SJCRH30 (cell line): ENCODE data around the gene RREB1. TPM values are rescaled to one million over a fixed set of nuclear protein-coding genes. Genes with fewer than 3 reads are reported as not detected.

Experiments
- DNase-seq, 2 experiments: peaks; one replicate each; pipeline ENCODE4 v3.0.0-alpha.2; 2015 to 2020
- H3K27ac ChIP-seq: fragments of 250-450 bp; sonication (Bioruptor Pico); 2 replicates; pipeline ENCODE4 v1.5.1; 2020; ENCODE audit warnings: mild to moderate bottlenecking, moderate library complexity
- H3K27me3 ChIP-seq: fragments of 250-450 bp; sonication (Bioruptor Pico); 2 replicates; pipeline ENCODE4 v1.5.1; 2020; ENCODE audit warnings: mild to moderate bottlenecking, moderate library complexity
- H3K36me3 ChIP-seq: fragments of 250-450 bp; sonication (Bioruptor Pico); 2 replicates; pipeline ENCODE4 v1.5.1; 2020; ENCODE audit warnings: mild to moderate bottlenecking, moderate library complexity
- H3K4me1 ChIP-seq: fragments of 250-450 bp; sonication (Bioruptor Pico); 2 replicates; pipeline ENCODE4 v1.5.1; 2020; ENCODE audit warnings: mild to moderate bottlenecking, moderate library complexity
- H3K4me3 ChIP-seq: fragments of 250-450 bp; sonication (Bioruptor Pico); 2 replicates; pipeline ENCODE4 v1.5.1; 2020; ENCODE audit warnings: mild to moderate bottlenecking, moderate library complexity
- H3K9me3 ChIP-seq: fragments of 250-450 bp; sonication (Bioruptor Pico); replicated peaks from 2 replicates; pipeline ENCODE4 v1.5.1; 2020; ENCODE audit warnings: mild to moderate bottlenecking, moderate library complexity
- total RNA-seq: library from RNA; depleted of rRNA; stranded (reverse); fragments of >200 nt; shearing (Covaris generic); gene quantifications from 2 replicates; pipeline ENCODE4 v1.2.3, GENCODE V29; 2014

Gene RREB1
- total RNA-seq, 1 experiment from 2014 or later = 12.3 TPM

GRCh38 chr6:7246401-7247178 is 138.8 kb downstream of the RREB1 start:
- no peak overlapping the region for H3K4me3 ChIP-seq
- H3K9me3 ChIP-seq = no peaks in the 10 kb centered on the region
- peaks cover 15% of the 10 kb centered on the region for H3K4me1 ChIP-seq
- H3K27me3 ChIP-seq = no peaks in the 10 kb centered on the region
- H3K36me3 ChIP-seq = no peaks in the 10 kb centered on the region
- no peak for DNase-seq
- no peak overlapping the region for H3K27ac ChIP-seq

- no peaks in the 10 kb centered on the region for H3K36me3 ChIP-seq
- no peak for DNase-seq
- H3K4me3 ChIP-seq = no peak overlapping the region
- no peaks in the 10 kb centered on the region for H3K9me3 ChIP-seq
- H3K4me1 ChIP-seq = peaks cover 12% of the 10 kb centered on the region
- no peaks in the 10 kb centered on the region for H3K27me3 ChIP-seq
- no peak overlapping the region for H3K27ac ChIP-seq
Observed at GRCh38 chr6:7247179-7247456, 139.4 kb downstream of the RREB1 start.

- Histone ChIP-seq H3K4me1 (peaks cover 5% of the 10 kb centered on the region; the same call in 1 of the 2 replicates), H3K36me3 (no peaks in the 10 kb centered on the region), H3K4me3 (no peak overlapping the region), H3K27ac (no peak overlapping the region), H3K9me3 (no peaks in the 10 kb centered on the region), H3K27me3 (no peaks in the 10 kb centered on the region)
- no peak for DNase-seq
Observed at GRCh38 chr6:7247828-7248227, 140.1 kb downstream of the RREB1 start.

- H3K36me3 ChIP-seq = no peaks in the 10 kb centered on the region
- no peaks in the 10 kb centered on the region for H3K9me3 ChIP-seq
- no peaks in the 10 kb centered on the region for H3K27me3 ChIP-seq
- H3K4me1 ChIP-seq = no peaks in the 10 kb centered on the region
- H3K27ac ChIP-seq = no peak overlapping the region
- DNase-seq = no peak
- no peak overlapping the region for H3K4me3 ChIP-seq
Observed at GRCh38 chr6:7249391-7249790, 141.6 kb downstream of the RREB1 start.

- Histone ChIP-seq H3K36me3 (no peaks in the 10 kb centered on the region), H3K27ac (no peak overlapping the region), H3K27me3 (no peaks in the 10 kb centered on the region), H3K4me3 (no peak overlapping the region), H3K4me1 (no peaks in the 10 kb centered on the region), H3K9me3 (no peaks in the 10 kb centered on the region)
- no peak for DNase-seq
Observed at GRCh38 chr6:7249946-7250643, 142.3 kb downstream of the RREB1 start.

- Histone ChIP-seq H3K4me1 (no peaks in the 10 kb centered on the region), H3K27me3 (no peaks in the 10 kb centered on the region), H3K4me3 (no peak overlapping the region), H3K36me3 (no peaks in the 10 kb centered on the region), H3K27ac (no peak overlapping the region), H3K9me3 (no peaks in the 10 kb centered on the region)
- DNase-seq = no peak
Observed at GRCh38 chr6:7250812-7251211, 143.1 kb downstream of the RREB1 start.

GRCh38 chr6:7251646-7252260 is 144.0 kb downstream of the RREB1 start:
- Histone ChIP-seq H3K27ac (no peak overlapping the region), H3K36me3 (no peaks in the 10 kb centered on the region)
- DNase-seq = no peak

GRCh38 chr6:7252390-7252789 is 144.6 kb downstream of the RREB1 start:
- Histone ChIP-seq H3K9me3 (no peaks in the 10 kb centered on the region), H3K4me1 (no peaks in the 10 kb centered on the region), H3K36me3 (no peaks in the 10 kb centered on the region), H3K27me3 (no peaks in the 10 kb centered on the region), H3K27ac (no peak overlapping the region), H3K4me3 (no peak overlapping the region)
- DNase-seq = no peak

More at GRCh38 chr6:7251646-7252260, 144.0 kb downstream of the RREB1 start:
- H3K27me3 ChIP-seq = no peaks in the 10 kb centered on the region
- H3K4me1 ChIP-seq = no peaks in the 10 kb centered on the region
- no peaks in the 10 kb centered on the region for H3K9me3 ChIP-seq
- H3K4me3 ChIP-seq = no peak overlapping the region

- no peak for DNase-seq
Observed at GRCh38 chr6:7254980-7255835, 147.4 kb downstream of the RREB1 start.

GRCh38 chr6:7255918-7256317 is 148.2 kb downstream of the RREB1 start:
- Histone ChIP-seq H3K27ac (no peak overlapping the region), H3K4me1 (no peaks in the 10 kb centered on the region), H3K36me3 (no peaks in the 10 kb centered on the region), H3K4me3 (no peak overlapping the region), H3K27me3 (no peaks in the 10 kb centered on the region), H3K9me3 (no peaks in the 10 kb centered on the region)
- no peak for DNase-seq

More at GRCh38 chr6:7254980-7255835, 147.4 kb downstream of the RREB1 start:
- Histone ChIP-seq H3K4me1 (no peaks in the 10 kb centered on the region), H3K9me3 (no peaks in the 10 kb centered on the region), H3K27ac (no peak overlapping the region), H3K27me3 (no peaks in the 10 kb centered on the region), H3K4me3 (no peak overlapping the region), H3K36me3 (no peaks in the 10 kb centered on the region)

- DNase-seq = no peak
- Histone ChIP-seq H3K27me3 (no peaks in the 10 kb centered on the region), H3K36me3 (no peaks in the 10 kb centered on the region)
Observed at GRCh38 chr6:7256785-7257184, 149.0 kb downstream of the RREB1 start.

GRCh38 chr6:7257521-7258230 is 149.9 kb downstream of the RREB1 start:
- Histone ChIP-seq H3K27me3 (no peaks in the 10 kb centered on the region), H3K27ac (no peak overlapping the region), H3K4me1 (no peaks in the 10 kb centered on the region), H3K4me3 (no peak overlapping the region), H3K9me3 (no peaks in the 10 kb centered on the region), H3K36me3 (no peaks in the 10 kb centered on the region)
- no peak for DNase-seq

More at GRCh38 chr6:7256785-7257184, 149.0 kb downstream of the RREB1 start:
- no peaks in the 10 kb centered on the region for H3K9me3 ChIP-seq
- no peak overlapping the region for H3K27ac ChIP-seq
- H3K4me1 ChIP-seq = no peaks in the 10 kb centered on the region
- H3K4me3 ChIP-seq = no peak overlapping the region

- H3K27ac ChIP-seq = no peak overlapping the region
- no peak overlapping the region for H3K4me3 ChIP-seq
- no peak for DNase-seq
- no peaks in the 10 kb centered on the region for H3K36me3 ChIP-seq
- no peaks in the 10 kb centered on the region for H3K9me3 ChIP-seq
- no peaks in the 10 kb centered on the region for H3K4me1 ChIP-seq
- H3K27me3 ChIP-seq = no peaks in the 10 kb centered on the region
Observed at GRCh38 chr6:7258231-7258763, 150.5 kb downstream of the RREB1 start.
